Measurements from ENCODE around the gene SRRT. TPM values are rescaled to one million over a fixed set of nuclear protein-coding genes. Genes with fewer than 3 reads are reported as not detected.

The SRRT gene, protein sequence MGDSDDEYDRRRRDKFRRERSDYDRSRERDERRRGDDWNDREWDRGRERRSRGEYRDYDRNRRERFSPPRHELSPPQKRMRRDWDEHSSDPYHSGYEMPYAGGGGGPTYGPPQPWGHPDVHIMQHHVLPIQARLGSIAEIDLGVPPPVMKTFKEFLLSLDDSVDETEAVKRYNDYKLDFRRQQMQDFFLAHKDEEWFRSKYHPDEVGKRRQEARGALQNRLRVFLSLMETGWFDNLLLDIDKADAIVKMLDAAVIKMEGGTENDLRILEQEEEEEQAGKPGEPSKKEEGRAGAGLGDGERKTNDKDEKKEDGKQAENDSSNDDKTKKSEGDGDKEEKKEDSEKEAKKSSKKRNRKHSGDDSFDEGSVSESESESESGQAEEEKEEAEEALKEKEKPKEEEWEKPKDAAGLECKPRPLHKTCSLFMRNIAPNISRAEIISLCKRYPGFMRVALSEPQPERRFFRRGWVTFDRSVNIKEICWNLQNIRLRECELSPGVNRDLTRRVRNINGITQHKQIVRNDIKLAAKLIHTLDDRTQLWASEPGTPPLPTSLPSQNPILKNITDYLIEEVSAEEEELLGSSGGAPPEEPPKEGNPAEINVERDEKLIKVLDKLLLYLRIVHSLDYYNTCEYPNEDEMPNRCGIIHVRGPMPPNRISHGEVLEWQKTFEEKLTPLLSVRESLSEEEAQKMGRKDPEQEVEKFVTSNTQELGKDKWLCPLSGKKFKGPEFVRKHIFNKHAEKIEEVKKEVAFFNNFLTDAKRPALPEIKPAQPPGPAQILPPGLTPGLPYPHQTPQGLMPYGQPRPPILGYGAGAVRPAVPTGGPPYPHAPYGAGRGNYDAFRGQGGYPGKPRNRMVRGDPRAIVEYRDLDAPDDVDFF
- 86.6 and 97.1 TPM in 2 replicates for total RNA-seq (2013; cell fraction: nucleolus; rRNA removed)
- total RNA-seq (2014; rRNA removed) (94.0 and 104 TPM in 2 replicates), total RNA-seq (2014; rRNA removed; fragmentation: Illumina TruSeq; extraction: Trizol) (58.3 and 67.6 TPM in 2 replicates), total RNA-seq (2021) (230 and 254 TPM in 2 replicates), polyA plus RNA-seq (2011; rRNA removed) (24.2 and 43.9 TPM in 2 replicates), polyA plus RNA-seq (2014; fragmentation: Illumina TruSeq; extraction: Trizol) (69.0 and 120 TPM in 2 replicates), polyA plus RNA-seq (2014; fragmentation: Nextera tagmentation; extraction: Ambion mirVana) (10 to 100 TPM; 11.1 to 33.6 TPM), polyA plus RNA-seq (2014; rRNA removed) (119 and 148 TPM in 2 replicates), polyA plus RNA-seq (2016; fragmentation: Nextera tagmentation; extraction: Ambion mirVana) (100 to 1,000 TPM; 187 to 189 TPM), polyA minus RNA-seq (2011; rRNA and poly(A)+ RNA removed) (31.1 and 33.8 TPM in 2 replicates), Bru-seq, nascent RNA (percentile 92 among the genes with signal in this experiment), BruChase-seq, experiment 1, labeled RNA remaining after a 6-hour chase (percentile 99 among the genes with signal in this experiment), BruChase-seq, experiment 2, labeled RNA remaining after a 2-hour chase (percentile 98 among the genes with signal in this experiment)
- polyA plus RNA-seq (2011; ENCODE audit: low read depth), result 170 TPM
- polyA plus RNA-seq (2011; cell fraction: cytosol; rRNA removed), result 44.5 and 51.1 TPM in 2 replicates
- polyA plus RNA-seq (2011; cell fraction: nucleus; rRNA removed), result 387 and 494 TPM in 2 replicates
- polyA plus RNA-seq (2012), result 115 and 154 TPM in 2 replicates
- polyA minus RNA-seq (2011; cell fraction: cytosol; rRNA and poly(A)+ RNA removed), result 38.4 and 40.6 TPM in 2 replicates
- polyA minus RNA-seq (2011; cell fraction: nucleus; rRNA and poly(A)+ RNA removed), result 57.3 and 98.4 TPM in 2 replicates
- long read RNA-seq, experiment 1, transcript SRRT-216 (20 exons, 2,955 nt), result minor isoform, 10 of 86 reads
- long read RNA-seq, experiment 1, transcript SRRT-215 (20 exons, 2,964 nt), result minor isoform, 20 of 86 reads
- long read RNA-seq, experiment 1, transcript SRRT-217 (20 exons, 2,893 nt), result minor isoform, 5 of 86 reads
- long read RNA-seq, experiment 1, transcript SRRT-213 (20 exons, 2,905 nt), result major isoform, 25 of 86 reads
- long read RNA-seq, experiment 1, partial matches to known transcripts, result 21 of 86 reads
- long read RNA-seq, experiment 1, other reads (novel, unspliced or antisense), result 5 of 86 reads
- long read RNA-seq, experiment 2, partial matches to known transcripts, result 16 of 18 reads
- long read RNA-seq, experiment 2, other reads (novel, unspliced or antisense), result 0 of 18 reads

DNA sequence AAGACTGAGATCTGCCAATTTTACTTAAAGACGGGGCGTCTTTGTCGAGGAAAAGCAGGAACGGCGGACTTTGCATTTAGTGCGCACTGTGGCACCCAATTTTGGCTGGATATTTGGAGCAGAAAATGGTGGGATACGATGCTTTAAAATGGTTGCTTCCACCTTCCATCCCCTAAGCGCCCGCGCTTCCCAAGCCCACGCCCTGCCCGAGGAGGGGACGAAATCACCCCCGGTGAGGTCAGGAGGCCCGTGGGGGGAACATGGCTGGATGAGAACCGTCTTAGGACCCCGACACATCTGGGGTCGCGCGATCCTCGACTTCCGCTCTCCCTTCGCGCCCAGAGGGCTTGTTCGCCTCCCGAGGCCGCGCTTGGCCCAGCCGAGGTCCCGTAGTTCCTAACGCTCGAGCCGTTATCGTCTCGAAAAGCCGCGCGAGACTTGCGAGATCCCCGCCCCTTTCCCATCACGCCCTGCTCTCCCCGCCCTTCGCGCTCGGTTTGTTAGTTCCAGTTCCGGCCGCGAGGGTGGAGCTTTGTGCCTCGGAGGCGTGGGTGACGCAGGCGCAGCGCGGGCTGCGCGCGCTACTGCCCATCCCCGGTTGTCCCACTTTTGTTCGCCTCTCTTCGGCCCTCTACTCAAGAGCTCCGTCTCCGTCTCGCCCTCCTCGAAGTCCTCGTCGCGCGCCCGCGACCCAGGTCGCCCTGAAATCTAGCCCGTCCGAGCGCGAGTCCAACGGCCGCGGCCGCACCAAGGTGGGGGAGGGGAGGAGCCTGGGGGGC is at the start of gene SRRT:
Gene SRRT, plus strand, starts transcription at position 527 of the 779 bp plus-strand sequence. CDS start 488 bp downstream, outside the sequence.
- peak; percentile 89 for FAIRE-seq
- TF ChIP-seq MEF2A (IDR thresholded peaks at IDR 0.05; ENCODE audit: insufficient read depth, low read depth, low read length) (peak; percentile 46), ZNF207 (IDR thresholded peaks at IDR 0.05; ENCODE audit: borderline replicate concordance) (peak; percentile 78), NR2F1 (conservative IDR thresholded peaks at IDR 0.05) (peak; percentile 54), RELA (IDR thresholded peaks at IDR 0.05; ENCODE audit: borderline replicate concordance, partially characterized antibody) (peak; percentile 61), PAX8 (IDR thresholded peaks at IDR 0.05) (peak; percentile 92), BRCA1 (IDR thresholded peaks at IDR 0.05; ENCODE audit: low read depth, low read length) (peak; percentile 81), SRF (IDR thresholded peaks at IDR 0.05; ENCODE audit: low read depth in 2 of 2, low read length in 2 of 2) (peak; percentile 64 to 90), KLF5 (IDR thresholded peaks at IDR 0.05; ENCODE audit: partially characterized antibody) (peak; percentile 68), NBN (IDR thresholded peaks at IDR 0.05) (peak; percentile 94), HDAC2 (IDR thresholded peaks at IDR 0.05) (no peak)
- TF ChIP-seq, protein P1, sequence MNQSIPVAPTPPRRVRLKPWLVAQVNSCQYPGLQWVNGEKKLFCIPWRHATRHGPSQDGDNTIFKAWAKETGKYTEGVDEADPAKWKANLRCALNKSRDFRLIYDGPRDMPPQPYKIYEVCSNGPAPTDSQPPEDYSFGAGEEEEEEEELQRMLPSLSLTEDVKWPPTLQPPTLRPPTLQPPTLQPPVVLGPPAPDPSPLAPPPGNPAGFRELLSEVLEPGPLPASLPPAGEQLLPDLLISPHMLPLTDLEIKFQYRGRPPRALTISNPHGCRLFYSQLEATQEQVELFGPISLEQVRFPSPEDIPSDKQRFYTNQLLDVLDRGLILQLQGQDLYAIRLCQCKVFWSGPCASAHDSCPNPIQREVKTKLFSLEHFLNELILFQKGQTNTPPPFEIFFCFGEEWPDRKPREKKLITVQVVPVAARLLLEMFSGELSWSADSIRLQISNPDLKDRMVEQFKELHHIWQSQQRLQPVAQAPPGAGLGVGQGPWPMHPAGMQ (IDR thresholded peaks at IDR 0.05; ENCODE audit: borderline replicate concordance), result peak; percentile 71

More for the DNA sequence above, at the start of gene SRRT:
- peak within 1 kb of the TSS; percentile 98 for H3K9ac ChIP-seq (ENCODE audit: control insufficient read depth, insufficient read depth, low read length)
- H3K4me3 ChIP-seq, result peak within 1 kb of the TSS; percentile 99
- ChIA-PET POLR2A (interaction anchor here (0.7 to 7.0 kb wide), 14 partner anchors 13 to 1370 kb away, joined by 3 to 131 read pairs (median 4); partner anchors contain the start of genes MOSPD3, POP7, SLC12A9 and UFSP1), CTCF (interaction anchor here (1.0 to 1.6 kb wide), 5 partner anchors 10 to 169 kb away, joined by 3 to 8 read pairs (median 4); partner anchors contain the start of genes POP7 and UFSP1), RAD21 (ENCODE audit: unreplicated experiment) (interaction anchor here (0.7 to 2.6 kb wide), 10 partner anchors 12 to 408 kb away, joined by 3 to 21 read pairs (median 4); partner anchors contain the start of genes POP7, SLC12A9 and UFSP1), SMC1A (ENCODE audit: uncharacterized antibody, unreplicated experiment) (interaction anchor here (0.9 to 1.8 kb wide), 4 partner anchors 8 to 74 kb away, joined by 3 to 6 read pairs (median 4); partner anchors contain the start of genes SLC12A9, TRIP6 and UFSP1)
- no peaks in the 10 kb centered on the region for H3K27me3 ChIP-seq (replicated peaks in 1 of 2; ENCODE audit: control insufficient read depth in 2 of 2, insufficient read depth in 2 of 2, low read length in 1 of 2)
- H3K4me2 ChIP-seq (ENCODE audit: control insufficient read depth, insufficient read depth), result peak within 1 kb of the TSS; percentile 99
- peak; percentile 96 for ATAC-seq
- H3K79me2 ChIP-seq (ENCODE audit: control insufficient read depth, insufficient read depth, low read length), result peaks cover 59% of the 10 kb centered on the region
- H3K27ac ChIP-seq (ENCODE audit: control insufficient read depth, insufficient read depth), result peak within 1 kb of the TSS; percentile 98
- TSS peak; percentile 99 for BruUV-seq (replicated peaks)
- WGBS (ENCODE audit: insufficient coverage, insufficient replicate concordance, low lambda C conversion rate, missing lambda C conversion rate), result 12% methylated on average over 63 of the region's 79 CpGs
- peaks cover 2 to 23% of the 10 kb centered on the region in 2 experiments; a peak in 3 of 4 replicates for H3K36me3 ChIP-seq (ENCODE audit: control insufficient read depth in 2 of 2, insufficient read depth in 2 of 2, low read length in 1 of 2)
- no peaks in the 10 kb centered on the region; the same call in 2 of the 3 replicates for H3K9me3 ChIP-seq (replicated peaks; ENCODE audit: control insufficient read depth, insufficient read depth, low read length)
- intact Hi-C loops (cut with micrococcal nuclease; ENCODE audit: unreplicated experiment) (loop anchor here (1.0 kb wide), 1 partner anchor 15 kb away; the partner anchor contains the start of gene UFSP1), in situ Hi-C loops (cut with MboI) (no loop called here)
- peak within 1 kb of the TSS; percentile 75 for H2AFZ ChIP-seq (ENCODE audit: control insufficient read depth, low read depth, low read length)
- peak; percentile 93 for DNase-seq (ENCODE audit: low read depth, low spot score)
- H4K20me1 ChIP-seq (ENCODE audit: control insufficient read depth, insufficient read depth), result 0 out of 2 replicates have a peak, but pooled peaks cover 3% of the 10 kb centered on the region
- peaks cover 6% of the 10 kb centered on the region; the same call in 1 of the 2 replicates for H3K4me1 ChIP-seq (ENCODE audit: control insufficient read depth, insufficient read depth, low read length)
